H1 (cell line): ENCODE measurements around the gene LCP1. TPM values are rescaled to one million over a fixed set of nuclear protein-coding genes. Genes with fewer than 3 reads are reported as not detected.

Source experiments
- CBX5 ChIP-seq: fragments of 300-800, 300-1000 bp; sonication (generic); IDR thresholded peaks from 2 replicates; pipeline ENCODE4 v1.7.1; 2016; ENCODE audit warnings: antibody characterized with exemption, low read length, low read depth
- CBX8 ChIP-seq: fragments of 300-800, 300-1000 bp; sonication (generic); IDR thresholded peaks from 2 replicates; pipeline ENCODE4 v1.7.1; 2016; ENCODE audit warnings: low read depth, low read length, borderline replicate concordance
- EZH2 ChIP-seq: fragments of 200-600 bp; sonication (generic); IDR thresholded peaks from 2 replicates; pipeline ENCODE4 v1.7.1; 2012; ENCODE audit warnings: low read depth, mild to moderate bottlenecking, moderate library complexity, low read length, inconsistent platforms; ENCODE audit not compliant: severe bottlenecking
- GABPA ChIP-seq: IDR thresholded peaks from 2 replicates; pipeline ENCODE4 v1.6.1; 2011; ENCODE audit warnings: mild to moderate bottlenecking, low read length, moderate library complexity, borderline replicate concordance; ENCODE audit not compliant: insufficient read depth
- MAFK ChIP-seq: IDR thresholded peaks from 2 replicates; pipeline ENCODE4 v1.6.1; 2012; ENCODE audit warnings: low read depth, mild to moderate bottlenecking, improper control_type of control experiment, low read length
- TAF7 ChIP-seq: optimal IDR thresholded peaks from 2 replicates; pipeline ENCODE3; 2011; ENCODE audit warnings: low read depth, mild to moderate bottlenecking, inconsistent platforms, low read length, moderate library complexity, borderline replicate concordance
- polyA plus RNA-seq, 7 experiments: library from polyadenylated mRNA; depleted of rRNA in 3 of 7; stranded (reverse) in 5 of 7; unstranded in 2 of 7; fragments of >200 nt in 5 of 7; fragments of 200-250 nt in 2 of 7; gene quantifications; 1 replicate in 5 of 7; 2 replicates in 1 of 7; 4 replicates in 1 of 7; pipeline versions ENCODE4 v1.2.1 to v1.2.3, GENCODE V29; 2011 to 2013; ENCODE audit warnings: missing spikeins in 2 of 7, mixed read lengths in 2 of 7
- total RNA-seq: library from RNA; stranded (reverse); fragmentation: NEBNext Ultra II Directional; extraction: Animal tissue kit (Norgen Biotek cat#: 25700); gene quantifications from 2 replicates; pipeline ENCODE4 v1.2.1, GENCODE V29; 2021

LCP1 gene
- total and polyA plus RNA-seq, 2 of the 8 experiments (the other 6 are each of a cell fraction or from before 2014, with no cell fraction given) = 0.65 to 4.3 TPM

- no peak for TF ChIP-seq MAFK
- no peak for TF ChIP-seq CBX8
- no peak for TF ChIP-seq CBX5
- TF ChIP-seq GABPA = no peak
- TF ChIP-seq TAF7 = no peak
- no peak for TF ChIP-seq EZH2
These were observed 8.3 kb downstream of the LCP1 start (continued) for GRCh38 chr13:46173656-46174055.
